Keratinocyte (primary cell): Measurements from ENCODE around the gene GRIPAP1. TPM values are rescaled to one million over a fixed set of nuclear protein-coding genes. Genes with fewer than 3 reads are reported as not detected.
A peak's percentile ranks its signal among the peaks of the same experiment; 100 is the strongest.

ENCODE experiments used
- DNase-seq: peaks from one replicate; pipeline ENCODE4 v3.0.0-alpha.2; 2011; ENCODE audit warnings: low read depth, missing footprints, low spot score
- FAIRE-seq: peaks from 2 replicates; lab custom pipeline; 2011; peaks lifted over from hg19 to GRCh38; lab: Jason Lieb, UNC
- H2AFZ ChIP-seq: 2 replicates; pipeline ENCODE4 v1.6.0; 2012; ENCODE audit warnings: low read length, control low read depth, inconsistent platforms; ENCODE audit not compliant: control insufficient read depth
- H3K27ac ChIP-seq: 2 replicates; pipeline ENCODE4 v1.5.1; 2011; ENCODE audit warnings: low read length; ENCODE audit not compliant: control insufficient read depth, insufficient read depth
- H3K27me3 ChIP-seq: 3 replicates; pipeline ENCODE4 v1.6.0; 2011; ENCODE audit warnings: low read length; ENCODE audit not compliant: control insufficient read depth, insufficient read depth; ENCODE audit errors: extremely low read depth
- H3K36me3 ChIP-seq, 2 experiments: 2 replicates in 1 of 2; 3 replicates in 1 of 2; pipeline ENCODE4 v1.5.1; 2011; ENCODE audit warnings: low read length in 2 of 2, mild to moderate bottlenecking in 1 of 2; ENCODE audit not compliant: control insufficient read depth in 2 of 2, insufficient read depth in 2 of 2; ENCODE audit errors: extremely low read depth in 1 of 2
- H3K4me1 ChIP-seq: 3 replicates; pipeline ENCODE4 v1.5.1; 2011; ENCODE audit warnings: low read length; ENCODE audit not compliant: control insufficient read depth, insufficient read depth; ENCODE audit errors: extremely low read depth
- H3K4me2 ChIP-seq: 3 replicates; pipeline ENCODE4 v1.6.0; 2011; ENCODE audit warnings: low read depth, low read length; ENCODE audit not compliant: control insufficient read depth, insufficient read depth; ENCODE audit errors: extremely low read depth
- H3K4me3 ChIP-seq, 3 experiments: fragments of 200-600 bp in 1 of 3; sonication (generic) in 1 of 3; 2 replicates in 2 of 3; 3 replicates in 1 of 3; pipeline ENCODE4 v1.5.1; 2011 to 2016; ENCODE audit warnings: low read length in 3 of 3, mild to moderate bottlenecking in 3 of 3, control low read depth in 2 of 3, inconsistent platforms in 1 of 3, low read depth in 1 of 3, mixed read lengths in 1 of 3, mixed run types in 1 of 3, moderate library complexity in 1 of 3; ENCODE audit not compliant: control insufficient read depth in 2 of 3, insufficient read depth in 2 of 3; ENCODE audit errors: extremely low read depth in 1 of 3
- H3K79me2 ChIP-seq: 2 replicates; pipeline ENCODE4 v1.6.0; 2012; ENCODE audit warnings: low read length; ENCODE audit not compliant: control insufficient read depth, insufficient read depth
- H3K9ac ChIP-seq: 3 replicates; pipeline ENCODE4 v1.6.0; 2011; ENCODE audit warnings: low read length; ENCODE audit not compliant: control insufficient read depth, insufficient read depth; ENCODE audit errors: extremely low read depth
- H3K9me1 ChIP-seq: 3 replicates; pipeline ENCODE4 v1.6.0; 2011; ENCODE audit warnings: low read length; ENCODE audit not compliant: control insufficient read depth, insufficient read depth; ENCODE audit errors: extremely low read depth
- H3K9me3 ChIP-seq: 2 replicates; pipeline ENCODE4 v1.5.1; 2012; ENCODE audit warnings: low read depth, low read length; ENCODE audit not compliant: control insufficient read depth
- H4K20me1 ChIP-seq: 3 replicates; pipeline ENCODE4 v1.6.0; 2011; ENCODE audit warnings: low read length; ENCODE audit not compliant: control insufficient read depth, insufficient read depth; ENCODE audit errors: extremely low read depth
- CTCF ChIP-seq, 3 experiments: IDR thresholded peaks in 1 of 3; conservative IDR thresholded peaks in 1 of 3; optimal IDR thresholded peaks in 1 of 3; 2 replicates in 2 of 3; 3 replicates in 1 of 3; pipeline versions ENCODE3 to v1.5.1; 2011; ENCODE audit warnings: low read length in 3 of 3, mild to moderate bottlenecking in 3 of 3, moderate library complexity in 2 of 3, control low read depth in 1 of 3, inconsistent platforms in 1 of 3; ENCODE audit not compliant: insufficient read depth in 2 of 3; ENCODE audit errors: extremely low read depth in 1 of 3
- EZH2 ChIP-seq: IDR thresholded peaks from one replicate; pipeline ENCODE4 v1.6.1; 2012; ENCODE audit warnings: inconsistent platforms, mild to moderate bottlenecking, low read length, moderate library complexity
- dilution Hi-C: fragments of 300-500 bp; cut with MboI; formaldehyde crosslinking; loops from one replicate; pipeline ENCODE4 v1.7.0; 2020; ENCODE audit warnings: low sequenced_read_pairs; ENCODE audit not compliant: extremely low pct_ligation_motif_present
- polyA plus RNA-seq, 5 experiments: library from polyadenylated mRNA; depleted of rRNA in 3 of 5; stranded (reverse) in 3 of 5; stranded (forward) in 1 of 5; unstranded in 1 of 5; fragments of >200 nt; gene quantifications; 1 replicate in 1 of 5; 2 replicates in 3 of 5; 3 replicates in 1 of 5; pipeline versions ENCODE4 v1.2.1 to v1.2.3, GENCODE V29; 2011 to 2012; ENCODE audit warnings: missing spikeins in 2 of 5, low read depth in 1 of 5, low replicate concordance in 1 of 5

Gene GRIPAP1
- polyA plus RNA-seq, 1 donor (not counting 4 experiments of a cell fraction or from before 2014, with no cell fraction given): 23.0 TPM

DNA sequence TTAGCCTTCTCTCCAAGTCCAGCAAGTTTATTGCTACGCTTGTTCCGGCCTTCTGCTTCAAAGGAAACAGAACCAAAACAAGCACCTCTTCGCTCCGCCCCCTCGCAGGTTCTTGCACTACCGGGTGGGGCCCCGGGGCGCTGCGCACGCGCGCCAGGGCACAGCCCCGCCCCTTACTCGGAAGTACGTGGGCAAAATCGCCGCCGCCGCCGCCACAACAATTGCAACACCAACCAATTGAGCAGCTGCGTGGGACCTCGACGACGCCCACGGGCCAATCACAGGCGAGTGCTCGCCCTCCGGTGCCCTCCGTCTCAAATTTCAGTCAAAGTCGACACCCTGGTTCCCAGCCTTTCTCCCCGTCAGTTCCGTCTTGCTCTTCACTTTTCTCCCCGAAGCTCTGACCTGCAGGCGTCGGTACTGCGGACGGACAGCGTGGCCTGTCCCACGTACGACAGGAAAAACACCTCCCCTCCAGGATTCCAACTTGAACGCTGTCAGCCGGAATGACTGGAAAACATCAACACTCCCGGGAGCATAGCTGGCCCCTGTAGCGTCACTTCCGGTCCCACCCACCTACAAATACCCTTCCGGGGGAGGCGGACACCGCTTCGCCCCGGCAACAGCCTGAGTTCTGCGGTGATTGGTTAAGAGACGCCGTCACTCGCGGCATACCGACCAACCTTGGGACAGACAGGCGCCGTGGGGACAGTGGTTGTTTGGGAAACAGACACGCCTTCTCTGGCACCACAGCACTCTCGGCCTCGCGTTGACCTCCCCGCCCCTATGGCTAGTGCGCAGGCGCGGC, 44.0 kb downstream of the GRIPAP1 start:
- Histone ChIP-seq H4K20me1 (no peaks in the 10 kb centered on the region), H2AFZ (peak overlapping the region; percentile 87), H3K9ac (peak overlapping the region; percentile 95), H3K27ac (peak overlapping the region; percentile 98), H3K4me1 (peaks cover 11% of the 10 kb centered on the region), H3K27me3 (no peaks in the 10 kb centered on the region), H3K9me1 (no peaks in the 10 kb centered on the region), H3K36me3 (peaks cover 4 to 14% of the 10 kb centered on the region in 2 experiments), H3K79me2 (peaks cover 41% of the 10 kb centered on the region), H3K4me3 (peak overlapping the region; percentile 53 to 74 (median 67)), H3K9me3 (no peaks in the 10 kb centered on the region), H3K4me2 (peak overlapping the region; percentile 72)
- peak; percentile 51 for FAIRE-seq
- peak; percentile 81 for DNase-seq
- dilution Hi-C loops: no loop called here
- TF ChIP-seq EZH2: no peak

DNA sequence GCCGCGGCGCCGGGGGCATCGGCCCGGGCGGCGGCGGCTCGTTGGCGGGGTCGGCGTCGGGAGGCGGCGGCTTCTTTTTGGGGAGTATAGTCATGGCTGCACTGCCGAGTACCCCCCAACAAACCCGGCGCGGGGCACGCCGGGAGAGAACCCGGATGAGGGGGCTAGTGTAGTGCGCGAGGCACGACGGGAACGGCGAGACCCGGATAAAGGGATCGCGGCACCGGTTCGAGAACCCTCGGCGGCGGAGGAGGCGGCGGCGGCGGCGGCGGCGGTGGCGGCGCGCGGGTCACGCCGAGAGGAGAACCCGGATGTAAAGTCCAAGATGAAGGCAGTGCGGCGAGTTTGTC, 44.6 kb downstream of the GRIPAP1 start, which contains the start of gene OTUD5:
Gene OTUD5, minus strand, starts transcription at position 131 of the 350 bp plus-strand sequence. Its CDS starts 37 bp downstream, at position 94.
- H3K9ac ChIP-seq: peak within 1 kb of the TSS; percentile 95
- H3K9me3 ChIP-seq: no peaks in the 10 kb centered on the region
- FAIRE-seq: no peak
- no peaks in the 10 kb centered on the region for H4K20me1 ChIP-seq
- H3K27me3 ChIP-seq: no peaks in the 10 kb centered on the region
- dilution Hi-C loops: no loop called here
- peaks cover 47% of the 10 kb centered on the region for H3K79me2 ChIP-seq
- peaks cover 11% of the 10 kb centered on the region for H3K4me1 ChIP-seq
- peak within 1 kb of the TSS; percentile 82 for H3K4me2 ChIP-seq
- H2AFZ ChIP-seq: peak within 1 kb of the TSS; percentile 87
- no peak for TF ChIP-seq EZH2
- no peak for TF ChIP-seq CTCF (optimal IDR thresholded peaks at IDR 0.05 in 1 of 3, IDR thresholded peaks at IDR 0.05 in 1 of 3, conservative IDR thresholded peaks at IDR 0.05 in 1 of 3; ENCODE audit: extremely low read depth in 1 of 3, insufficient read depth in 2 of 3, low read length in 3 of 3)
- DNase-seq: no peak
- H3K9me1 ChIP-seq: no peaks in the 10 kb centered on the region
- H3K27ac ChIP-seq: peak within 1 kb of the TSS; percentile 98
- H3K4me3 ChIP-seq: peak within 1 kb of the TSS; percentile 53 to 74 (median 68)
- H3K36me3 ChIP-seq: peaks cover 5 to 14% of the 10 kb centered on the region in 2 experiments
